Smooth muscle cell (in vitro differentiated cells): ENCODE data around the gene ARHGAP15. TPM values are rescaled to one million over a fixed set of nuclear protein-coding genes. Genes with fewer than 3 reads are reported as not detected.
A peak's percentile ranks its signal among the peaks of the same experiment; 100 is the strongest.

Experiments used
- DNase-seq: peaks from one replicate; lab custom pipeline; 2025; ENCODE audit not compliant: unreplicated experiment; lab: John Stamatoyannopoulos, UW
- H2AFZ ChIP-seq: fragments of 200-600 bp; sonication (generic); 2 replicates; pipeline ENCODE4 v1.6.0; 2016; ENCODE audit warnings: antibody characterized with exemption, low read depth, mild to moderate bottlenecking
- H3F3A ChIP-seq: fragments of 200-600 bp; sonication (generic); 2 replicates; pipeline ENCODE4 v1.6.0; 2017; ENCODE audit warnings: antibody characterized with exemption, low read depth
- H3K27ac ChIP-seq: fragments of 200-600 bp; sonication (generic); 2 replicates; pipeline ENCODE4 v1.5.1; 2016; ENCODE audit warnings: low read depth, mild to moderate bottlenecking
- H3K27me3 ChIP-seq: fragments of 200-600 bp; sonication (generic); 2 replicates; pipeline ENCODE4 v1.6.1; 2016; ENCODE audit warnings: low read depth, mild to moderate bottlenecking
- H3K36me3 ChIP-seq: fragments of 200-600 bp; sonication (generic); 2 replicates; pipeline ENCODE4 v1.5.1; 2016; ENCODE audit warnings: low read depth
- H3K4me1 ChIP-seq: fragments of 200-600 bp; sonication (generic); 2 replicates; pipeline ENCODE4 v1.5.1; 2016; ENCODE audit warnings: low read depth
- H3K4me2 ChIP-seq: fragments of 200-600 bp; sonication (generic); 2 replicates; pipeline ENCODE4 v1.6.0; 2016; ENCODE audit warnings: mild to moderate bottlenecking
- H3K4me3 ChIP-seq: fragments of 200-600 bp; sonication (generic); 2 replicates; pipeline ENCODE4 v1.5.1; 2016; ENCODE audit warnings: mild to moderate bottlenecking
- H3K79me2 ChIP-seq: fragments of 200-600 bp; sonication (generic); 2 replicates; pipeline ENCODE4 v1.6.0; 2016; ENCODE audit warnings: low read depth, mild to moderate bottlenecking
- H3K9ac ChIP-seq: fragments of 200-600 bp; sonication (generic); 2 replicates; pipeline ENCODE4 v1.6.0; 2016; ENCODE audit warnings: low read depth
- H3K9me3 ChIP-seq: fragments of 200-600 bp; sonication (generic); replicated peaks from 2 replicates; pipeline ENCODE4 v1.5.1; 2016; ENCODE audit warnings: low read depth
- H4K20me1 ChIP-seq: fragments of 200-600 bp; sonication (generic); 2 replicates; pipeline ENCODE4 v1.6.0; 2016; ENCODE audit warnings: low read depth
- WGBS: methylation state at CpG from one replicate; pipeline ENCODE4 v1.1.7; 2016; ENCODE audit warnings: low lambda C conversion rate; 5-methylcytosine and 5-hydroxymethylcytosine counted together
- polyA plus RNA-seq: library from polyadenylated mRNA; unstranded; fragments of >200 nt; fragmentation: Nextera tagmentation; extraction: Ambion mirVana; gene quantifications from 2 replicates; pipeline ENCODE4 v1.2.1, GENCODE V29; 2016
- total RNA-seq: library from RNA; depleted of rRNA; stranded (reverse); fragments of >200 nt; gene quantifications from 2 replicates; pipeline ENCODE4 v1.2.3, GENCODE V29; 2014
- TF ChIP-seq, protein P1 (sequence below): fragments of 200-600 bp; sonication (generic); IDR thresholded peaks from 2 replicates; pipeline ENCODE4 v1.5.1; 2017; ENCODE audit warnings: borderline replicate concordance, mild to moderate bottlenecking, antibody characterized with exemption; ENCODE audit not compliant: insufficient read depth, poor library complexity, severe bottlenecking

Gene ARHGAP15
- total and polyA plus RNA-seq, 2 experiments from 2014 or later = not detected

DNA sequence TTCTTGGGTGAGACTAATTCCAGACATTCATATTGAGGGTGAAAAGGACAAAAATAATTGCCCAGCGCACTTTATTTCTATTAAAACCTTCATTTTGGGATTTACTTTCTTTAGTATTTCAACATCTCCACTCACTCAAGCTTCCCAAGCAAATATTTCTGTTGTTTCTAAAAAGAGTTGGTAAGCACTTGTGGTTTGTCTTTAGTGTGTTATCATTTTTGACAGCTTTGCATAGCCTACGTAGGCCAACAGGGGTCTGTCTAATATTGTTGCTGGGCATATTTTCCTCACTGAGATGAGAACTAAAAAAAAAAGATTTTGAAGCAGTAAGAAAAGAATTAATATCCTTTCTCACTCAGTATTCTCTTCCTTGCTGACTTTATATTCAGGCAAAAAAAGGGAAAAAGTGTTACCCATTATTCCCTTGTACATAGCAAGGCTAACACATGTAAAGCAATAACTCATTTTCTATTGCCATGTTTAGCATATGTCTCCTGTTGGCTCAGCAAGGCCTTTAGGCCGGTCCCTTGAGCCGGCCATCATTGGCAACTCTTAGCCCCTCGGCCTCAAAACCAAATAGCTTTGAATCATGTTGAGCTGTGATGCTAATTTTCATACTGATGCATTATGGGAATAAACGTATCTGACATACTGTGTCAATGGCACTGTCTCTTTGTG lies 494.2 kb downstream of the ARHGAP15 start:
- Histone ChIP-seq H3F3A (peaks cover under 1% of the 10 kb centered on the region), H3K36me3 (no peaks in the 10 kb centered on the region), H3K4me2 (peak overlapping the region; percentile 25), H3K27me3 (no peaks in the 10 kb centered on the region), H2AFZ (no peak overlapping the region), H3K4me3 (no peak overlapping the region), H3K79me2 (no peaks in the 10 kb centered on the region), H4K20me1 (no peaks in the 10 kb centered on the region), H3K9ac (no peak overlapping the region), H3K4me1 (peaks cover 16% of the 10 kb centered on the region), H3K27ac (no peak overlapping the region), H3K9me3 (no peaks in the 10 kb centered on the region)
- DNase-seq = no peak
- 69% methylated on average over 6 of the region's 6 CpGs for WGBS
- TF ChIP-seq, protein P1, sequence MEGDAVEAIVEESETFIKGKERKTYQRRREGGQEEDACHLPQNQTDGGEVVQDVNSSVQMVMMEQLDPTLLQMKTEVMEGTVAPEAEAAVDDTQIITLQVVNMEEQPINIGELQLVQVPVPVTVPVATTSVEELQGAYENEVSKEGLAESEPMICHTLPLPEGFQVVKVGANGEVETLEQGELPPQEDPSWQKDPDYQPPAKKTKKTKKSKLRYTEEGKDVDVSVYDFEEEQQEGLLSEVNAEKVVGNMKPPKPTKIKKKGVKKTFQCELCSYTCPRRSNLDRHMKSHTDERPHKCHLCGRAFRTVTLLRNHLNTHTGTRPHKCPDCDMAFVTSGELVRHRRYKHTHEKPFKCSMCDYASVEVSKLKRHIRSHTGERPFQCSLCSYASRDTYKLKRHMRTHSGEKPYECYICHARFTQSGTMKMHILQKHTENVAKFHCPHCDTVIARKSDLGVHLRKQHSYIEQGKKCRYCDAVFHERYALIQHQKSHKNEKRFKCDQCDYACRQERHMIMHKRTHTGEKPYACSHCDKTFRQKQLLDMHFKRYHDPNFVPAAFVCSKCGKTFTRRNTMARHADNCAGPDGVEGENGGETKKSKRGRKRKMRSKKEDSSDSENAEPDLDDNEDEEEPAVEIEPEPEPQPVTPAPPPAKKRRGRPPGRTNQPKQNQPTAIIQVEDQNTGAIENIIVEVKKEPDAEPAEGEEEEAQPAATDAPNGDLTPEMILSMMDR = no peak

DNA sequence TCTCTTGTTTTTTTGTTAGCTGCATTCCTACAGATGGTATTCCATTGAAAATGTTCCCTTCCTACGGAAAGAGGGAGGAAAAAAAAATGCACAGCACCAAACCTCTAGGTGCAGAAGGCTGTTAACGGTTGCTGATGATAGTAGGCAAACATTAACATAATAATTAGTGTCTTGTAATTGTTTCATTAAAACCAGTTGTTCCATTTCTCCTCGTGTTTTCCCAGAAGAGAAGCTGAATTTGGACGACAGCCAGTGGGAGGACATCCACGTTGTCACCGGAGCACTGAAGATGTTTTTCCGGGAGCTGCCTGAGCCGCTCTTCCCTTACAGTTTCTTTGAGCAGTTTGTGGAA lies 494.7 kb downstream of the ARHGAP15 start:
- Histone ChIP-seq H3K9ac (no peak overlapping the region), H3K4me2 (peak overlapping the region; percentile 25), H3K9me3 (no peaks in the 10 kb centered on the region), H4K20me1 (no peaks in the 10 kb centered on the region), H3F3A (peaks cover 6% of the 10 kb centered on the region), H3K27me3 (no peaks in the 10 kb centered on the region), H3K4me3 (no peak overlapping the region), H3K36me3 (no peaks in the 10 kb centered on the region), H3K4me1 (peaks cover 19% of the 10 kb centered on the region), H3K79me2 (no peaks in the 10 kb centered on the region), H2AFZ (no peak overlapping the region), H3K27ac (no peak overlapping the region)
- no peak for DNase-seq
- WGBS = 84% methylated on average over 8 of the region's 8 CpGs
- TF ChIP-seq, protein P1 = no peak

DNA sequence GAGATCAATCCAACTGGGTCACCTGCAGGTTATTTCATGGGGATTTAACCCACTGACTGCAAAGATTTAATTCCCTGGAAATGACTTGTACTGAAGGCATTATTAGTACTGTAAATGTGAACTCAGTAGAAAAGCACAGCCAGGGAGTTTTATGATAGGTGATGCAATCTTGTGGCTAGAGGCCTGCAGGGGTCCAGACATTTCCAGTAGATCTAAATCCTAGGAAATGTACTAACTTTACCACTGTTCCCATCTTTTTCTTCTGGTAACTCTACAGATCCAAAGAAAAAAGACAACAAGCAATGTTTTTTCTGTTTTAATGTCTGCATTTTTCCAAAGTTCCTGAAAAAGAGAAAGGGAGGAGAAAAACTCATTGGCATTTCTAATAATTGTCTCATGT lies 500.1 kb downstream of the ARHGAP15 start:
- Histone ChIP-seq H2AFZ (peak overlapping the region; percentile 40), H3K9me3 (no peaks in the 10 kb centered on the region), H3K4me2 (peak overlapping the region; percentile 59), H3K36me3 (no peaks in the 10 kb centered on the region), H3K9ac (no peak overlapping the region), H3K27me3 (no peaks in the 10 kb centered on the region), H3K27ac (peak overlapping the region; percentile 54), H3K4me3 (no peak overlapping the region), H3F3A (peaks cover 18% of the 10 kb centered on the region), H4K20me1 (no peaks in the 10 kb centered on the region), H3K4me1 (peaks cover 20% of the 10 kb centered on the region), H3K79me2 (no peaks in the 10 kb centered on the region)
- no peak for DNase-seq
- TF ChIP-seq, protein P1 = no peak

DNA sequence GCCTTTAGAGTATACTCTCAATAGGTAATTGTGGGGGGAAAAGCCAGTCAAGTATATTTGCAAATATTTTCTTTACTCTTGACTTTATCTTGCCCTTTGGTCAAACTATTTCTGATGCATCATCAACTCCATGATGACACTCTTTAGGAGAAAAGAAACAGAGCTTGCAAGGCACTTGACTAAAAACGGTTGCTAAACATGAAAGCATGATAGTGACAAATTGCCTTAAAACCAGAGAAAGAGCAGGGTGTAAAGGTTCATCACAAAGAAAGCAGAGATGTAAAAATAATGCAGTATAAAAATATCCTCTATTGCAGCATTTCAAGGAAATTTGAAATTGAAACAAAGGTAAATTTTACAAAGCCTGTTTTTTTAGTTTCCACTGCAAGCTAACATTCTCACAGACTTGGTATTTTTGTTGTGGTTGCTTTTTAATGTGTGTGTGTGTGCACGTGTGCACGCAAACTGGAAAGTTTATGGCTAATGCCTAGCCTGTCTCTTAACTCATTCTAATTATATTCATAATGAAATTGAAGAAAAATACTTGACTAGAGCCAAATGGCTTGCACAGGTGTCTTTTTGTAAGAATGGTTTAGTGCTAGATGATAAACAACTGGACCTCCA lies 503.6 kb downstream of the ARHGAP15 start:
- Histone ChIP-seq H2AFZ (no peak overlapping the region), H3K4me2 (peak overlapping the region; percentile 40), H3K9me3 (no peaks in the 10 kb centered on the region), H3K79me2 (no peaks in the 10 kb centered on the region), H3F3A (peaks cover 18% of the 10 kb centered on the region), H3K27ac (peak overlapping the region; percentile 3), H3K9ac (no peak overlapping the region), H3K36me3 (no peaks in the 10 kb centered on the region), H3K4me3 (no peak overlapping the region), H3K4me1 (peaks cover 15% of the 10 kb centered on the region), H3K27me3 (no peaks in the 10 kb centered on the region), H4K20me1 (no peaks in the 10 kb centered on the region)
- no peak for DNase-seq
- 33% methylated on average over 3 of the region's 3 CpGs for WGBS
- TF ChIP-seq, protein P1 = no peak
